Fibroblast of the aortic adventitia (primary cell): Measurements from ENCODE around the gene B3GNT7. TPM values are rescaled to one million over a fixed set of nuclear protein-coding genes. Genes with fewer than 3 reads are reported as not detected.
A peak's percentile ranks its signal among the peaks of the same experiment; 100 is the strongest.

Source experiments
- DNase-seq: peaks from one replicate; pipeline ENCODE4 v3.0.0-alpha.2; 2010; ENCODE audit warnings: low read depth
- H3K4me3 ChIP-seq: 2 replicates; pipeline ENCODE4 v1.5.1; 2011; ENCODE audit warnings: low read depth, mild to moderate bottlenecking, control low read depth, low read length, moderate library complexity
- total RNA-seq: library from RNA; depleted of rRNA; stranded (reverse); fragments of >200 nt; gene quantifications from 2 replicates; pipeline ENCODE4 v1.2.3, GENCODE V29; 2012; ENCODE audit warnings: low replicate concordance
- TF ChIP-seq, protein P1 (sequence below): IDR thresholded peaks from 2 replicates; pipeline ENCODE4 v1.5.1; 2011; ENCODE audit warnings: mild to moderate bottlenecking, low read length, control low read depth, inconsistent platforms; ENCODE audit not compliant: insufficient read depth

B3GNT7 gene
- total RNA-seq, 1 donor = 0.27 TPM

DNA sequence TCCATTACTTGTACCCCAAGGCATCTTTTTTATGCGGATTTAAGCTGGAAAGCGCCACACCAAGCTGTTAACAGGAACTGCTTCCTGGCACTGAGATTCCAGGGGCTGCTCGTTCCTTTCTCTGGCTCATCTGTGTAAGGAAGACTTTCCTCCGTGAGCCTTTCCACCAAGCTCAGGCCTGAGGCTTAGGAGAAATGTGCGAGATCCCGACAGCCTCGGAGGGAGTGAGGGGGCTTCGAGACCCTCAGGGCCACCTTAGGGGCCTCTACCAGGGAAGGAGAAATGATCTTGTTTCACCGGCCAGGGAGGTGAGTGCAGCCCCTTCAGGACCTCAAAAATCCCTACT lies 17.1 kb downstream of the B3GNT7 start:
- peak overlapping the region; percentile 66 for H3K4me3 ChIP-seq
- DNase-seq = no peak
- TF ChIP-seq, protein P1, sequence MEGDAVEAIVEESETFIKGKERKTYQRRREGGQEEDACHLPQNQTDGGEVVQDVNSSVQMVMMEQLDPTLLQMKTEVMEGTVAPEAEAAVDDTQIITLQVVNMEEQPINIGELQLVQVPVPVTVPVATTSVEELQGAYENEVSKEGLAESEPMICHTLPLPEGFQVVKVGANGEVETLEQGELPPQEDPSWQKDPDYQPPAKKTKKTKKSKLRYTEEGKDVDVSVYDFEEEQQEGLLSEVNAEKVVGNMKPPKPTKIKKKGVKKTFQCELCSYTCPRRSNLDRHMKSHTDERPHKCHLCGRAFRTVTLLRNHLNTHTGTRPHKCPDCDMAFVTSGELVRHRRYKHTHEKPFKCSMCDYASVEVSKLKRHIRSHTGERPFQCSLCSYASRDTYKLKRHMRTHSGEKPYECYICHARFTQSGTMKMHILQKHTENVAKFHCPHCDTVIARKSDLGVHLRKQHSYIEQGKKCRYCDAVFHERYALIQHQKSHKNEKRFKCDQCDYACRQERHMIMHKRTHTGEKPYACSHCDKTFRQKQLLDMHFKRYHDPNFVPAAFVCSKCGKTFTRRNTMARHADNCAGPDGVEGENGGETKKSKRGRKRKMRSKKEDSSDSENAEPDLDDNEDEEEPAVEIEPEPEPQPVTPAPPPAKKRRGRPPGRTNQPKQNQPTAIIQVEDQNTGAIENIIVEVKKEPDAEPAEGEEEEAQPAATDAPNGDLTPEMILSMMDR = no peak

DNA sequence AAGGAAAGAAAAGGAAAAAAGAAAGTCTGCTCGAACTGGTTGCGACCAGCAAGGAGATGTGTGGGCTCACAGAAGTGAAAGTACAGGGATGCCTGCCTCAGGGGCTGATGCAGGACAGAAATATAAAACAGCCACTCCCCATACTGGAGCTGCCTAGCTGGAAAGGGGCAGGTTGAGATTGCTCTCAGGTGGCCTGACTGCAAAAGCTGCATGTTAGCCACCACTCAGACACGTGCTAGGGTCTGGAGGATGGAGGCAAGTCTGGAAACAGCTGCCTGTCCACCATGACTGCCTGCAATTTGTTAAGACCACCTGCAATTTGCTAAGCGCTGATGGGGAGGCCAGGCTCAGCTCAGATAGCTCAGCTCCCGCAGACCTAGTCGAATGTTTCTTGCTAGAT lies 17.9 kb downstream of the B3GNT7 start:
- no peak for DNase-seq
- H3K4me3 ChIP-seq = no peak overlapping the region
- TF ChIP-seq, protein P1 = no peak

DNA sequence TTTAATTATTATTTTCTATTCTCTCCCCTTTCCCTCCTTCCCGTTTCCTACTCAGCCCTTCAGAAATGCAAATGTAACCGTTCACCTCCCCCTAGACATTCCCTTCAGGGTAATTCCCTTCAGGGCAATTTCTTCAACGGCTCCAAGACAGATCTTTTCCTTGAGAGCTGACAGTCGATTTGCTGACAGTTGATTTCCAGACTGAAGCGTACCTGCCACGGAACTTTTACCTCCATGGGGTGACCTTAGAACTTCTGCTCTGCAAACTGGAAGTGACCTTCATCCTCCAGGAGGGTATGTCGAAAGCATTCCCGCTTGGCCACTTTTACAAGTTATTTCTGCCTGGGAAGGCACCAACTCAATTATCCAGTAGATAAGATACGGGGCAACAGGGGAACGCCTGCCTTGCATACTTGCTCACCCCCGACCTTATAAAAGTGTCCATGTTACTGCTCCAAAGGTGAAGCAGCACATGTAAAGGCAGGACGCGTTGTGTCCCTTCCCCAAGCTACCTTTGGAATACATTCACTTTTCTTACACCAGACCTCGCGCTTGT lies 18.5 kb downstream of the B3GNT7 start:
- DNase-seq = no peak
- TF ChIP-seq, protein P1 = no peak
- no peak overlapping the region for H3K4me3 ChIP-seq

DNA sequence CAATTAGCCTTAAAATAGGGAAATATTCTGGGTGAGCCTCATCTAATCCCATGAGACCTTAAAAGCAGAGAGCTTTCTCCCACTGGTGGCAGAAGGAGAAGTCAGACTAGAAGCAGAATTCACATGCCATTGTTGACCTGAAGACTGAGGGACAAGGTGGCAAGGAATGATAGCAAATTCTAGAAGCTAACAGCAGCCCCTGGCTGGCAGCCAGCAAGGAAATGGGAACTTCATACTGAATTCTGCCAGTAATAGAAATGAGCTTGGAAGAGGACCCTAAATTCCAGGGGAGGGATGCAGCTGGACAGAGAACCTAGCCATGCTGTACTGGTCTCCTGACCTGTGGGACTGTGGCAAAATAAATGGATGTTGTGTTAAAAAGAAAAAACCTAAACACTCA lies 19.5 kb downstream of the B3GNT7 start:
- no peak overlapping the region for H3K4me3 ChIP-seq
- TF ChIP-seq, protein P1 = no peak
- DNase-seq = no peak

DNA sequence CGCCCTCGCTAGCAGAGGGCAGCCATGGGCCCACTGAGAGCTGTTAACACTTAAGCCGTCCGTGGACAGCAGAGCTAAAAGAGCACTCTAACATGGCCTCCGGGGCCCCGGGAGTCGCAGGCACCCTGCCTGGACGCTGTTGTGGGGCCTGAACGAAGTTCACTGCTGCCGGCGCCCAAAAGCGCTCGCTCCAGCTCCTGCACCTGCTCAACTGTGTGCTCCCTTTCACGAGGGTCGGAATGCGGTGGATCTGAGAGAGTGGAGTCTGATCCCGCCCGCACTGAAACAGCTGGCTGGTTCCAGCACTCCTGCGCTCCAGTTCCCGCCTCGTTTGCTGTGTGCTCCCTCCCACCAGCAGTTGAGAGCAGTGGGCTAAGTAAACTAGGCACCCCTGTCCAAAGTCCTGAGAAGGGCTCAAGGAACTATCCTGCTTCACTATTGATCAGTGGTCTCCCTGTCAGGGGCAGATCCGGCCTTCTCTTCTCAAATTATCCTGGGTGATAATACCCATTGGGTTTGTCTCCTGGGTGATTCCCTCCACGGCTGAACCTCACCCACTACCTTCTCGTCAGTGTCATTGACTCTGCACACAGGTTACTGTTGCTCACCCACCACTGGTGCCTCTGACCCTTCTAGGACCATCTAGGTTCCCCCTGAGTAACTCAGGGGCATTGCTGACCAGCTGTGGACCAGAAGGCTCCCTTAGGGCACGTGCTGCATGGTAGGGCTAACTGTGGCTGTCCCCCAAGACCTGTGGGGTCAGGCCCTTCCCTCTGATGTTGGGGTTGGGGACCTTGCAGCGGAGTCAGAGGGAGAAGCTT lies 23.5 kb downstream of the B3GNT7 start:
- no peak overlapping the region for H3K4me3 ChIP-seq
- TF ChIP-seq, protein P1 = no peak
- no peak for DNase-seq

DNA sequence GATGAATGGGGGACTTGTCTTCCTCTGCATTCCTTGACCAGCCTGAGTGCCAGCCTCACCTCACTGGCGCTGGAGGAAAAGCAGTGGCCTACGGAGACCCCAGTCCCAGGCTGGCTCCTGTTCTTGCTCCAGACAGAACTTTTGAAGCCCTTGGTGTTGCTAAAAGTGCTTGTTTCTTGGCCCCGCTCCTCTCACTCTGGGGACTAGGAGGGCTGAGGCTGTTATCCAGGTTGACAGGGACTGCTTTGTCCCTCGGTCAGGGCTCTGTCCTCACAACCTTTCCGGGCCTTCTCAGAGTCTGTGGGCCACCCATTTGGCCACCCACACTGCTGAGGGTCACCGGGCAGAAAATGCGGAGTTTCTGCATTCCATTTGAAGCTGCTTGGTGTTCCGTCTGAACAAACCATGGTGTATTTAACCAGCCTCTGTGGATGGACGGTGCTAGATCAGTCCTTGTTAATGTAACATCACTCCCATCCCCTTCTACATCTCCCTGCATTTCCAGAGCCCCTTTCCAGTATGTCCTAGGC lies 25.6 kb downstream of the B3GNT7 start:
- no peak for DNase-seq
- H3K4me3 ChIP-seq = no peak overlapping the region
- TF ChIP-seq, protein P1 = no peak
